GM18867 (cell line): ENCODE measurements around the gene DBP.

Experiments used
- ATAC-seq: cut with Tn5 transposase; IDR thresholded peaks from one replicate; pipeline ENCODE4 v1.9.1; 2021; ENCODE audit warnings: mild to moderate bottlenecking, moderate library complexity; ENCODE audit not compliant: unreplicated experiment

The DBP gene

DNA sequence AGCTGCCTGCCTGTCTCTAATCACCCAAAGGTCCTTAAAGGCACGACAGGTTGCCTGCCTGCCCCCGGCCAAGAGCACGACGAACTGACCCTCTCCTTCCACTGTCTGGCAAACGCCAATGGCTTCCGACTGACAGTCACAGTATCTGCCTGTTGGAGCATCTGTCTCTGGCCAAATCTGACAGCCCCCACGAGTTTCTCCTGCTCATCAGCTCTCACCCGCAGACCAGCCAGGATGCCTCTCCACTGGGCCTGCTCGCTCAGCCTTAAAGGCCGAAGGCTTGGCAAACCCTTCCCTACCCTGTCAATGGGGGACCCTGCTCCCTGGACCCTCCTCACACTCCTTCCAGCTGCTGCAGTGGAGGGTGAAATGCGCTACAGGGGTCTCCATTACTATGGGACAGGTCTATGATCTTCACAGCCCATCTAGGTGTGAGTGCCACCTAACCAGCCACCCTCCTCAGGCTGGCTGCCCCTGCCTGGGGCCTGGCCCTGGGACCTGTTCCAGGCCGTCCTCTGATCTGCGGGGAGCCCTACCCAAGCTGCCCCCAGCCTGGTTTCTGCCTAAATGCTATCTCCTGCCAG is 23.2 kb downstream of the DBP start:
- no peak for ATAC-seq

DNA sequence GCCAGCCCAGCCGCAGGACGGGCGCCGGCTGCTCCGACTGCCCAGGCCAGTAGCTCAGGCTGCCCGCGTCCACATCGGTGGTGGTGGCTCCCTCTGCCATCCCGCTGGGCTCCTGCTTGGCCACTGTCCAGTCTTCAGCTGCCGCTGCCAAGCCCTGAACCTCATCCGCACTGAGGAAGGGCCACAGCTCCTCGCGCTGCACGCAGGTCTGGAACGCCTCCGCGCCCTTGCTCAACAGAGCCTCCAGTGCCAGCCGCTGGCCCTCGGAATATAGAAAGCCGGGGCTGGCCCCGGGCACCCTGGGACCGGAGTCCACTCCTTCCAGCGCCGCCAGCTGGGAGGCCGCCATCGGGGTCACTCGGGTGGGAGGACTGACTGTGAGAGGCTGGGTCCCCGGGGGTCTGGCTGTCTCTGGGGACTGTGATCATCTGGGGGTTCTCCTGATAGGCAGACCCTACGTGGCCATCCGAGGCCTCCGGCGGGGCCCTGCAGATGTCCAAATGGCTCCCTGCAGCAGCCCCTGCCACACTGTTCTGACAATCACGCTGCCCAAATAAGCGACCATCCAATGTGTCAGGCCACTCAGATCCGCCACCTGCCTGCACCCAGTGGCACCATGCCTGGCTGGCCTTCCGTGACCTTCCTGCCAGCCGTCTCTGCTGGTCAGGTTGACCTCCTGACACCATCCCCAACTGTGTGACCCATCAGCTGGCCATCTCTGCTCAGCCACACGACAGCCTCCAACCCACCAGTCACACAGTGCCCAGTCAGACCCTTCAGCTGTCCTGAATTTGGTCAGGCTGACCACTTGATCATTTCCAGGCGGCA is 23.9 kb downstream of the DBP start:
- no peak for ATAC-seq

- ATAC-seq = no peak
Observed at GRCh38 chr19:48611872-48612271, 25.3 kb downstream of the DBP start.

GRCh38 chr19:48609571-48610108 is 27.5 kb downstream of the DBP start:
- no peak for ATAC-seq

- peak; percentile 60 for ATAC-seq
Observed at GRCh38 chr19:48608798-48609263, 28.3 kb downstream of the DBP start.

- ATAC-seq = no peak
Observed at GRCh38 chr19:48607359-48607755, 29.8 kb downstream of the DBP start.

- no peak for ATAC-seq
Observed at GRCh38 chr19:48606463-48607358, 30.5 kb downstream of the DBP start, which contains the start of gene SPACA4. Gene SPACA4 (plus strand): TSS chr19:48606742. CDS start chr19:48606979, 237 bp downstream.

- ATAC-seq = no peak
Observed at GRCh38 chr19:48603850-48604249, 33.3 kb downstream of the DBP start.

DNA sequence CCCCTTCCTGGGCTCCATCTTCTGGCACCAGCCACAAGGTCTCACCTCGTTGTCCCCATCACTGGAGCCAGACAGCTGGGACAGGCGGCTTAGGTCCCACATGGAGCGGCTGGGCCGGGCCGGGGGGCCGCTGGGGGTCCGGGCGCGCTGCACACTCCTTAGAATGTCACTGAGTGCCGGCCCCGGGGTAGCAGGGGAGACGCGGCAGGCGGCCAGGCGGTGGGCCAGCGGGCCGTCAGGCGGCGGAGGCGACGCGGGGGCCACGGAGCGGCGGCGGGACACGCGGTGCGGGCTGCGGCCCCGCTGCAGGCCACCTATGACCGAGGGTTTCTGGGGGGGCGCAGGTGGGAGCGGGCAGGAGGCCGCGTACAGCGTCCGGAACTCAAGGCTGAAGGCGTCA is 33.7 kb downstream of the DBP start:
- no peak for ATAC-seq

GRCh38 chr19:48603001-48603400 is 34.2 kb downstream of the DBP start:
- ATAC-seq = no peak

DNA sequence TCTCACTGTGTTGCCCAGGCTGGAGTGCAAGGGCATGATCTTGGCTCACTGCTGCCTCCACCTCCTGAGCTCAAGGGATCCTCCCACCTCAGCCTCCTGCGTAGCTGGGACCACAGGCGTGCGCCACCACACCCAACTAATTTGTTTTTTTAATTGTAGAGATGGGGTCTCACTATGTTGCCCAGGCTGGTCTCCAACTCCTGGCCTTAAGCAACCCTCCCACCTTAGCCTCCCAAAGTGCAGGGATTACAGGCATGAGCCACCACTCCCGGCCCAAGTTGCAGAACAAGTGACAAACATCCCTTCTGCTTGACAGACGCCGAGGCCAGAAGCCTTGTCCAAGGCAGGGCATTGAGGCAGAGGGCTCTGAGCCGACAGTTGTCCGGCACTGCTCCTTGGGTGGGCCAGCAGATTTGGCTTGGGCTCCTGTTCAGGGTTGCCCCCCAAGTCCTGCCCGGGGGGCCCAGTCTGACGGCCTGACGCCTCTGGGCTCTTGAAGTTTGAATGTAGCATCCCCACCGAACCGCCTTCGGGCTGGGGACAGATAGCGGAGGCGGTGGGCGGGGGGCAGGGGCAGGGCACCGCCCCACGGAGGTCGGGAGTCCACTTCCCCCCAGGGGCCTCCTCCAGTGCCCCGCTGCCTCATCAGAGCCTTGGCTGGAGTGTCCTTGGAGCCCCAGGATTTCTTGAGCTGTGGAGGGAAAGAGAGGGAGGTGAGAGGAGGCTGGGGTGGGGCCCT is 36.3 kb downstream of the DBP start:
- ATAC-seq = no peak

- ATAC-seq = no peak
Observed at GRCh38 chr19:48598996-48599700, 38.0 kb downstream of the DBP start.

- no peak for ATAC-seq
Observed at GRCh38 chr19:48596679-48597465, 40.3 kb downstream of the DBP start.

DNA sequence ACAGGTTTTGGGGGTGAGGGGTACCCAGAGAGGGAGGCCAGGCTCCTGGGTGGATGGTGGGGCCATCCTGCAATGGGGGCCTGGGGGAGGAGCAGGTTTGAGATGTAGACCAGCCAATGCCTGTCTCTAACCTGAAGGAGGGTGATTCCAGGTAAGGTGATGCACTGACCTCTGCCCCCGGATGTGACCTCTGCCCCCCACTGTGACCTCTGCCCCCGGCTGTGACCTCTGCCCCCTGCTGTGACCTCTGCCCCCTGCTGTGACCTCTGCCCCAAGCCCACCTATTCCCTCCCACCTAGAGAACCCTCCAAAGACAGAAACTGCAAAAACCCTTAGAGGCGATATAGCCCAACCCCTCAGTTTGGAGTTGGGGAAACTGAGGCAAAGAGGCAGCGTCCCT is 40.9 kb downstream of the DBP start:
- ATAC-seq = no peak

- ATAC-seq = no peak
Observed at GRCh38 chr19:48595833-48596232, 41.3 kb downstream of the DBP start.

- no peak for ATAC-seq
Observed at GRCh38 chr19:48595171-48595570, 42.0 kb downstream of the DBP start.

DNA sequence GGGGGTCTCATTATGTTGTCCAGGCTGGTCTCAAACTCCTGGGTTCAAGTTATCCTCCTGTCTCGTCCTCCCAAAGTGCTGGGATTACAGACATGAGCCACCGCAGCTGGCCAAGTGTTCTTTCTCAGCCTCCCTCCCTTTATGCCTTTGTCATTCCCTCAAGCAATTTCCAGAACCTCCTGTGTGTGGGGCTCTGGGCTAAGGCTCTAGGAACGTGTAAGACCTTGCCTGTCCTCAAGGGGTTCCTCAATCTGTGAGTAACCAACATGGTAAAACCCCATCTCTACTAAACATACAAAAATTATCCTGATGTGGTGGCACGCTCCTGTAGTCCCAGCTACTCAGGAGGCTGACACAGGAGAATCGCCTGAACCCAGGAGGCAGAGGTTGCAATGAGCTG is 46.2 kb downstream of the DBP start:
- ATAC-seq = no peak

- ATAC-seq = no peak
Observed at GRCh38 chr19:48588670-48589401, 48.3 kb downstream of the DBP start.
